GM18508 (cell line): ENCODE data around the gene GYG1.

ENCODE experiments used
- ATAC-seq: cut with Tn5 transposase; IDR thresholded peaks from one replicate; pipeline ENCODE4 v1.9.1; 2021; ENCODE audit warnings: moderate number of reproducible peaks; ENCODE audit not compliant: insufficient read depth, unreplicated experiment

Gene GYG1

DNA sequence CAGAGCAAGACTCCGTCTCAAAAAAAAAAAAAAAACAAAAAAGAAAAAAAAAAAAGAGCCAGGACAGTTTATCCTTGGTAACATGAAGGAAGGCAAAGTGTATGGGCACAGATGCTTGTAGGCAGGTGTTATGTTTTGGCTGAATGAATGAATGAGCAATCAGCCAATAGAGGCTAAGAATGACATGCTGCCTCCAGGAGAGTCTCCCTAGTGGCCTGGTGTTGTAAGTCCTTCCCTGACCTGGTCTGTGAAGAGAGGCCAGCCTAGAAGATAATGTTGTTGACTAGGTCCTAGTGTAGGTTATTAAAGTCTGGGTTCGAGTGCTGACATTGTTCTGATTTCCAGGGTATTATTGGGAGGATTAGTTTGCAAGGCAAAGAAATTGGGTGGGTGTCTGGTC lies 24.9 kb downstream of the GYG1 start:
- ATAC-seq: no peak

DNA sequence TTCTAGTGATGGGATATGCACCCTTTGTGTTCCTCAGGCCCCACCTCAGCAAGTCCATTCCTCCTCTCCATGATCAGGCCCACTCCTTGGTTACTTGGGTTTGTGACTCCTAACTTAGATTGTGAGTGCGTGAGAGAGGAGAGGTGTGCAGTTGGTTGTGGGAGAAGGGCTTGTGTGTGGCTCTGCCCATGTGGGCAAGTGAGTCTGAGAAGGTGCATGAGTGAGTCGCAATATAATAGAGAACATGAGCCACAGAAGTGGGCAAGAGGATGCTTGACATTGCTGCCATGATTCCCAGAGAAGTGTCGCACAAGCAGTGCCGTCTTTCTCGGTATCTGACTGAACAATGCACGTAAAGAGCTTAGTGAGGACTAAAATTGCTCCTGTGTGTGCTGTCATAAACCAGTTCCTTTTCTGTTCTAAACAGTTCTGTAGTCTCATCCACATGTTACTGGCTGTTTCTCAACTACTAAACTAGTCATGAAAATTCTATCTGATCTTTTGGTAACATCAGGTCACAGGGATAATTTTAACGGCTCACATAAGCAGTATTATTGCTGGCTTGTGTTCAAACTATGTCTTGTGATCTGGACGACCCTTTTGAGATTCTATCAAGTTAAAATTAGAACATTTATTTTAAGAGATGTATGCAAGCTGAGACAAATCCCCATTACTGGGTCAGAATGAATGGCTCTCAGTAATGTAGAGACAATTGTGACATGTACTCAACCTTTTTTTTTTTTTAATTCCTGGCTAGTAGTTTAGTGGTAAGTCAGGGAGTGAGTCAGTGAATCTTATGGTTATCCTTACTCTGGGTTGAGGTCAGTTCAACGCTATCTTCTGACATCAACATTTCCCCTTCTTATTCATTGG lies 25.6 kb downstream of the GYG1 start:
- no peak for ATAC-seq

DNA sequence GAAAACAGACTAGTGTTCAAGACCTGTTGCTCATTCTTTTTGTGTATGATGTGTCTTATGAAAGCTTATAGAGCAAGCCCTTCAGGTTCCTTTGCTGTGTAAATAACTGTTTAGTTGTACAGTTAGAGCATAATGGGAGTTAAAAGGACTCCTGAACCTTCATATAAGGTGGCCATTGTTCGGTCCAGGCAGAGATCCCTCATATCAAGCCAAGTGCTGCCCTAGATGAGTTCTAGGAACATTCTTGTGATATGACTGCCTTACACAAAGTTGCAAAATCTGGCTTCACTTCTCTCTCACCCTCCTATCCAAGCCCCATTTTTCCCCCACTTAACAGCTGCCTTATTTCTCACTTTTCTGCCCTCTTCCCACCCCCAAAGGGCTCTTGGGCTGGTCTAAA lies 26.9 kb downstream of the GYG1 start:
- no peak for ATAC-seq

DNA sequence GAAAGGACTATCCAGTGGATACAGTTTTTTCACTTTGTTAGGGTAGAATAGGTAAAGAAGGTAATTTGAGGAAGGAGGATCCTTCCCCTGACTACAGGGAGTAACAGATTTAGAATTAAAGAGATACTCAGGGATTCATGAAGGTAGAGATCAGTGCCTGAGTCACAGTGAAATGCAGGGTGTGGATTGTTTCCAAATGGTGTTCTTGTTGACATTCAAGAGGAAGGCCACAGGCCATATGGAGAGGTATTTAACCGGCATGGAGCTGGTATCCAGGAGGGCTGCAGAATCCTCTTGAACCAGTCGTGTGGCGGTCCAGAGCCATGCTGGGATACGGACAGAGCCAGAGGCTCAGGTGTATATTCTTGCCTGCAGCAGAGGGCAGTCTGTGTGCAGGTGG lies 28.2 kb downstream of the GYG1 start:
- no peak for ATAC-seq

DNA sequence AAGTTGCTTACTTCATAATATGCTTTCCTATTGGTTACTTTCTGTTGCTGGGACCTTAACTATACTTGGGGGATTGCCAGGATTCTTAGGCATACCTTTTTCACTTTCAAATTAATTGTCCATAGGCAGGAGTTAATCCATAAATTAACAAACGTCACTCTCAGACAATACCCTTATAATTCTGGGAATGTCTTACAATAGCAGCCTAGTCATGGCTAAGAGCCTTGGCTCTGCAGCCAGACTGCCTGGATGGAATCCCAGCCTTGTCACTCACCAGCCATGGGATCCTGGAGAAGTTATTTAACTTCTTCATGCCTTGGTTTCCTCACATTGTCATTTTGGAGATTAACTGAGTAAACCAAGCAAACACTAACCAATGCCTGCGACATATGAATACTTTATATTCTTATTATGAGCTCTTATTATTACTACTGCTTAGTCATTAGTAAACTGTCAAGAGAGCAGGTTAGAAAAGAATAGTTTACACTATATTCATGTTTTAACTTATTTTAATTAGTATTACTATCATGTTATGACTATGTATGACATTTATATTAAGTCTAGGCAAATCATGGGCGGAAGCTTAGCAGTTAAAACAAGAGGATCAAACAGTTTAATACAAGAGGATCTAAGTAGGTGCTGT lies 29.0 kb downstream of the GYG1 start:
- no peak for ATAC-seq

DNA sequence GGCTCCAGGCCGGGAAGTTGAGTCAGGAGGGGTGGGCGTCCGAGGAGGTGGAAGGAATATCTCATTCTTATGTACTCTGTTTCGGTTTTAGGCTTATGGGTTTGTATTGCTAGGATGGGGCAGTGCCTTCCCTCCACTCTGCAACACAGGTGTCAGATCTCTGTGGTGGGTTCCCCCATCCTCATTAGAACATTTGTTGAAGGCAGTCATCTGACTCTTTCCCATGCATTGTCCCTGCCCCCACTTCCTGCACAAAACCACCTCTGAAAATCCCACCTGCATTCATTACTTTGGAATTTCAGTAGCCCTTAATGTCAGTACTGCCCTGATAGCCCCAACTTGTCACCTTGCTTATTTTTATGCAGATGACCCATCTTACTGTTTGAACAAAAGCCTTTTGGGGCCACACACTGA lies 29.5 kb downstream of the GYG1 start:
- no peak for ATAC-seq

DNA sequence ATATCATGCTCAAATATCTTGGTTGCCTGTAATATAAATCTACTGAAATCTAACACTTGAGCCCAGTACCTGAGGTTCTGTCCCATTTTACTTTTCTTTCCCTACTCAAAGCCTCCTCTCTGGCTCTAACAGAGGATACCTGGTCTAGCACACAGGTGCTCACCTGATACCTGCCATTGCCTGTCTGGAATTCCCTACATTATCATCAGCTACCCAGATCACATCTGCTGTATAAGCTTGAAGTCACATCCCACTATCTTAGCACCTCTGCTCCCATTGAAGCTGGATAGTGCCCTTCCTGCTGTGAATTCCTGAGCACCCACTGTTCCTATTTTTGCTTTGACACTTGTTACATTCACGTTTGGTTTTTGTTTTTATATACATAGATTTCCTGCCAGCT lies 30.5 kb downstream of the GYG1 start:
- ATAC-seq: no peak

DNA sequence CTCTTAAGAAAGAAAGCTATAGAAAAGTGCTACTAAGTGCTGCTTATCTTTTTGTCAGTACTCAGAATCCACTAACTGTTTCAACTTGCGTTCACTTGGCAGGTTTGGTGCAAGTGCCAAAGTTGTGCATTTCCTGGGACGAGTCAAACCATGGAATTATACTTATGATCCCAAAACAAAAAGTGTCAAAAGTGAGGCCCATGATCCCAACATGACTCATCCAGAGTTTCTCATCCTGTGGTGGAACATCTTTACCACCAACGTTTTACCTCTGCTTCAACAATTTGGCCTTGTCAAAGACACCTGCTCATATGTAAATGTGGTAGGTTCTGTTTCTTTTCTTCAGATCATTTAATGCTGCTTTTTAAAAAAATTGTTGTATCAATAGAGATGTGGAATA lies 32.6 kb downstream of the GYG1 start:
- no peak for ATAC-seq

DNA sequence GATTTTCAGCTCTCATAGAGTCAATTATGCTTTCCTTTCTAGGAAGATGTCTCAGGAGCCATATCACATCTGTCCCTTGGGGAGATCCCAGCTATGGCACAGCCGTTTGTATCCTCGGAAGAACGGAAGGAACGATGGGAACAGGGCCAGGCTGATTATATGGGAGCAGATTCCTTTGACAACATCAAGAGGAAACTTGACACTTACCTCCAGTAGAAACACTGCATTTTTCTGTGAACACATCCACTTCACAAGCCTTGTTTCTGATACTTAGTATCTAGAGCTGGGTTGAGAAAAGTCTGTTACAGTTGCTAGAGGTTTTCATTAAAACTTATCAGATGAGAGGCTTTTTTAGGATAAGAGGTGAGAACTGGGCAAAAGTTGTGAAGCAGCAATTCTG lies 35.4 kb downstream of the GYG1 start:
- ATAC-seq: no peak

DNA sequence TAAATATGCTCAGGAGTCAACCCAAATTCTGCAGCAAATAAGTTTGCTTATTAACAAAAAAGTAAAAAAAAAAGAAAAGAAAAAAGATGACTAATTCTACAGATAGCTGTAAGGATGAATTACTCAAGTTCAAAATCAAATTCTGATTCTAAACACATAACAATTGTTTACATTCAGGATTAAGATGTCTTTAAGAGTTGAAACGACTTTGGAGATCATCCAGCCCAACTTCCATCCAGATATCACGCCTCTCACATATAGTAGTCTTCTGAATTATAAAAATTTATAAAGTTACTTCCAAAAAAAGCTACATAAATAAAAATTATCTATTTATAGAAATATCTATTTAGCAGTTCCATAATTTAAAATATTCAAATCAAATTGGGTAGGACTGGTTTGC lies 39.8 kb downstream of the GYG1 start:
- ATAC-seq: no peak

DNA sequence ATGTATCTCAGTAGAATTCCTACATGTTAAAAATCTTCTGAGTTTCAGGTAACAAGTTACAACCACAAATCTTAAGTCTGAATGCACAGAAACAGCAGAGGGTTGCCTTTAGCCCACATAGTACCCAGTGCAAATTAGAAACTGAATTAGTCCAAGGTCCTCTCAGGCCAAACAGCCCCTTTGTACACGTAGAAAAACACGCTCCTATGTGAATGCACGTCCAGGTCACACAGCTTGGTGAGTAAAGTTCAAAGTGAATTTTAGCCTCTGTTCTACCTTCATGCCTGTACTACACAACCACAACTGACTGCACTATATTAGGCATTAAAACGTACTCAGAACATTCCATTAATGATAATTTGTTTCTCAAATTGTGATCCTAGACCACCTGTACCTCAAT lies 46.3 kb downstream of the GYG1 start:
- ATAC-seq: no peak

DNA sequence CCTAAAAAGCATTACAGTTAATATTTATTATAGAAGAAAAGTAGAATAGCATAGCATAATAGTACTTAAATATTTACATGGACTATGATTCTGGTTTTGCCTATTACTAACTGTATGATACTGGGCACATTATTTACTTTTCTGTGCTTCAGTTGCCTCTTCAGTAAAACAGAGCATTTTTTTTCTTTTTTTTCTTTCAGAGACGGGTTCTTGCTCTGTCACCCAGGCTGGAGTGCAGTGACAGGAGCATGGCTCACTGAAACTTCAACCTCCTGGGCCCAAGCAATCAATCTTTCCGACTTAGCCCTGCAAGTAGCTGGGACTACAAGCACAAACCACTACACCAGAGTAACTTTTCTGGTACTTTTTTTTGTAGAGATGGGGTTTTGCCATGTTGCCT lies 47.0 kb downstream of the GYG1 start:
- no peak for ATAC-seq

DNA sequence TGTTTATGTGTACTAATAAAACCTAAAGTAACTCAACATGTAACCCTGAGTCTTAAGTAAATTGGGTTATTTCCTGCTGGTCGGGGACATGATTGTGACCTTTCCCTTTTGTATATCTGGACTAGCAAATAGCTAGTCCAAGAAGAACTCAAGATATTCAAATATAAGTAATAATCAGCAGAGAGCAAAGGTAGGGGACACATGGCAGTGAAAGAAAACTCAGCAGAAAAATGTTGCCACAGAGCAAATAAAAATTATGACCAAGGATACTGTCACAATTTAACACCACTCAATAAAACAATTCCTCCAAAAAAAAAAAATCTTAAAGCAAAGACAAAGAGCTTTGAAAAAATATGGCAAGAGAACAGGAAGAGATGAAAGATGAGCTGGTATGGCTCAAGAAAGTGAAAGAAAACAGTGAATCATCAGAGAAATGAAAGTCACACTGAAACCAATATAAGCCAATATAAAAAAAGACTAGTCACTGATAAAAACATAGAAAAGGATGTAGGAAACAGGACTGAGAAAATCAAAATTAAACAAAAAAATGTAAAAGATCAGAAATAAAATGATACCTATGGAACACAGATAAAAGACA lies 51.5 kb downstream of the GYG1 start:
- no peak for ATAC-seq

DNA sequence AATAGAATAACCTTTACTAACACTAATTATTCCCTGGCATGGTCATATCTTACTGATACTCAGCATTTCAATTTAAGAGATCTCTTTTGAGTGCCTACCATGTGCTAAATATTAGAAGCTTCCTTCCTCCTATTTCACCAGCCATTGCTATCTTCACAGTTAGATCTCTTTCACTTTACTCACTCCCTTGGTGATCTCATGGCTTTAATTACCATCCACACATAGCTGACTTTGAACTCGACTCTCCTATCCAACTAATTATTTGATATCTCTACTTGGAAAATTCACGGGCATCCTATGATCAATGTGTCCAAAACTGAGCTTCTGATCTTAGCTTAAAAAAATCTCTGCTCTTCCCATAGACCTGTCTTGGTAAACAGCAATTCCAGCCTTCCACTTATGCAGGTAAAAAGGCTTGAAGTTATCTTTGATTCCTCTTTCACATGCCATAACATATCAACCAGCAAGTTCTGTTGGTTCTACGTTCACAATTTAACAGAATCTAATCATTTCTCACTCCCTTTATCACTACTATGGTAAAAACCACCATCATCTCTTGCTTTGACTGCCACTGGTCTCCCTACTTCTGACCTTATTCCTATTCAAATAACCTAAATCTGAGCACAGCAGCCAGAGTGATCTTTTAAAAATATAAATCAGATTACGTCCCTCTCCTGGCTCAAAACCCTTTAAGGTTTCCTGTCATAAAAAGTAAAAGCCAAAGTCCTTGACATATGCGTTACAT lies 53.2 kb downstream of the GYG1 start:
- ATAC-seq: no peak

DNA sequence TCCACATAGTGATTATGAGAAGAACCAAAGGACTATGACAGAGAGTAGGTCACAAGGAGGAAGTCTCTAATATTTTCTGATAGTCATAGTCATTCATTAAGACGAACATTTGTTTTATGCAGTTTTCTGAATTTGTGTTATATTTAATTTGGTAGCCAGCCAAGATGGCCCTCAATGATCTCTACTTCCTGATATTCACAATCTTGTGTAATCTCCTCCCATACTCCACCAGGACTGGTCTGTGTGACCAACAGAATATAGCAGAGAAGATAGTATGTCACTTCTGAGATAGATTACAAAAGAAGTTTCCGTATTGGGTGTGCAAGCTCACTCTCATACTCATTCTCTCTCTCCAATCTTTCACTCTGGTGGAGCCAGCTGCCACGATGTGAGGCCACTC lies 64.2 kb downstream of the GYG1 start:
- no peak for ATAC-seq

DNA sequence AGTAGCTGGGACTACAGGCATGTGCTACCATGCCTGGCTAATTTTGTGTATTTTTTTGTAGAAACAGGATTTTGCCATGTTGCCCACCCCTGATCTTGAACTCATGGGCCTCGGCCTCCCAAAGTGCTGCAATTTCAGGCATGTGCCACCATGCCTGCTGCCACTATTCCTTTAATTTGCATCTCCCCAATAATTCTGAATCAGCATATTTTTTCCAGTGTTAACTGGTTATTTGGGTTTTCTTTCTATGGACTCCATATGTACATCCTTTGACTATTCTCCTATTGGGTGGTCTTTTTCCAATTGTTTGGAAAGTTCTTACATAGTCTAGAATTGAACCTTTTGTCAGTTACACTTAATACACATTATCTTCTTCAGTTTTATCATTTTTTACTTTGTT lies 66.9 kb downstream of the GYG1 start:
- no peak for ATAC-seq

DNA sequence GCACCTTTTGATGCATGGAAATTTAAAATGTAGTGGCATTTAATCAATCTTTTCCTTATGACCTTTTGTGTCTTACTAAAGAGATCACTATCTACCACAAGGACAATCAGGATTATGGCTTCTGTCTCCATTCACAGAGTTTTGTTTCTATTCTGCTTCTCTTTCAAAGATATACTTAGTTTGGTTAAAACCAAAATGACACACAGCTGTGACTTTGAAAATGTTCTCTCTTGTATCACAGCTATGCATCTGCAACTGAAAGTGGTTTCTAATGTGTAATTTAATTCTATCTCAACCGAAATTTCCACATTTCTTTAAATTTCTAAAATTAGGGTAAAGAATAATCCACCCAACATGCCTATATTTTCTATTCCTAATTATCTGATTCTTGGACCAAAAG lies 67.3 kb downstream of the GYG1 start:
- ATAC-seq: no peak

DNA sequence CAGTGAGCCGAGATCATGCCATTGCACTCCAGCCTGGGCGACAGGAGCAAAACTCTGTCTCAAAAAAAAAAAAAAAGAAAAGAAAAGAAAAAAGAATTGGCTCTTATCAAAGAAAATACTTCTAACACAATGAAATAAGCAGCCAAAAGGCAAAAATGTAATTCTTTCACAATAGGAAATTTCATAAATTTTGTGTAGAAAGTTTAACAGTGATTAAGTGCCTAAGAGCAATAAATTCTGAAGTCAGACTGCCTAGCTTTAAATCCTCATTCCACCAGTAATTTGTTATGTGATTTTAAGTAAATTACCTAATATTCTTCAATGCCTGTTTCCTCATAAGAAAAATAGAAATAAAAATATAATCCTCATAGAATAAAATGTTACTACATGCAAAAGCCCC lies 70.4 kb downstream of the GYG1 start:
- no peak for ATAC-seq

DNA sequence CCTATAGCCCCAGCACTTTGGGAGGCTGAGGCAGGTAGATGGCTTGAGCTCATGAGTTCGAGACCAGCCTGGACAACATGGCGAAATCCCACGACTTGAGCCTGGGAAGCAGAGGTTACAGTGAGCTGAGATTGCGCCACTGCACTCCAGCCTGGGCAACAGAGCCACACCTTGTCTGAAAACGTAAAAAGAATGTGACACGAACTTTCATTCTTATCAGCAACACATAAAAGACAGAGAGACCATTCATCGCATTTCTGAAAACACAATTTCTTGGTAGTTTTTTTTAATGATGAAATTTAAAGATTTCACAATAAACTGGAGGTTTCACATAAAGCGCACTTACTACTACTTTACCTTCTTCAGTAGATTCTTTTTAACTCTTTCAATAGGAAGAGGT lies 76.5 kb downstream of the GYG1 start:
- ATAC-seq: no peak
